K562 treated with DMSO at 1 percent for 4 hours (cell line): ENCODE results near the gene CRYL1. TPM values are rescaled to one million over a fixed set of nuclear protein-coding genes. Genes with fewer than 3 reads are reported as not detected.

Source experiments
- total RNA-seq: library from RNA; unstranded; fragments of 300-600 nt; gene quantifications from 2 replicates; pipeline ENCODE4 v1.2.3, GENCODE V29; 2022; ENCODE audit not compliant: insufficient read depth

Gene CRYL1
- 5.0 and 15.6 TPM in 2 replicates for total RNA-seq

GRCh38 chr13:20525601-20526544, at the start of gene CRYL1:
Gene CRYL1 (minus strand): TSS chr13:20525857. CDS start chr13:20525794, 63 bp downstream.

GRCh38 chr13:20566898-20567874, 41.5 kb upstream of the CRYL1 start, which contains the start of gene IFT88:
Gene IFT88 (plus strand): TSS chr13:20567157. CDS start chr13:20574386, 7,229 bp downstream.

Other genes starting within 250 kb of the CRYL1 start
- 1.6 and 8.4 TPM in 2 replicates for gene IFT88, start 41.3 kb upstream of the CRYL1 start, total RNA-seq
- gene IL17D, start 177.8 kb upstream of the CRYL1 start, total RNA-seq: not detected in 2 replicates
- gene EEF1AKMT1, start 248.1 kb upstream of the CRYL1 start, total RNA-seq: 2.8 and 3.7 TPM in 2 replicates